Kidney epithelial cell (primary cell): ENCODE measurements around the gene OGG1. TPM values are rescaled to one million over a fixed set of nuclear protein-coding genes. Genes with fewer than 3 reads are reported as not detected.
A peak's percentile ranks its signal among the peaks of the same experiment; 100 is the strongest.

ENCODE experiments used
- DNase-seq: peaks from one replicate; pipeline ENCODE4 v3.0.0-alpha.2; 2010; ENCODE audit warnings: low read depth
- H3K27me3 ChIP-seq: 2 replicates; pipeline ENCODE4 v1.6.0; 2011; ENCODE audit warnings: low read length; ENCODE audit not compliant: control insufficient read depth, insufficient read depth
- H3K36me3 ChIP-seq: 2 replicates; pipeline ENCODE4 v1.5.1; 2011; ENCODE audit warnings: low read length; ENCODE audit not compliant: control insufficient read depth, insufficient read depth
- H3K4me3 ChIP-seq: 2 replicates; pipeline ENCODE4 v1.5.1; 2011; ENCODE audit warnings: low read depth, mild to moderate bottlenecking, control low read depth, low read length
- total RNA-seq: library from RNA; depleted of rRNA; stranded (reverse); fragments of >200 nt; gene quantifications from 2 replicates; pipeline ENCODE4 v1.2.3, GENCODE V29; 2015
- TF ChIP-seq, protein P1 (sequence below): IDR thresholded peaks from 2 replicates; pipeline ENCODE4 v1.5.1; 2011; ENCODE audit warnings: mild to moderate bottlenecking, moderate library complexity, low read length, control low read depth, inconsistent platforms; ENCODE audit not compliant: insufficient read depth, poor library complexity, severe bottlenecking

The OGG1 gene
- total RNA-seq, 1 donor from 2014 or later, result 23.9 TPM

DNA sequence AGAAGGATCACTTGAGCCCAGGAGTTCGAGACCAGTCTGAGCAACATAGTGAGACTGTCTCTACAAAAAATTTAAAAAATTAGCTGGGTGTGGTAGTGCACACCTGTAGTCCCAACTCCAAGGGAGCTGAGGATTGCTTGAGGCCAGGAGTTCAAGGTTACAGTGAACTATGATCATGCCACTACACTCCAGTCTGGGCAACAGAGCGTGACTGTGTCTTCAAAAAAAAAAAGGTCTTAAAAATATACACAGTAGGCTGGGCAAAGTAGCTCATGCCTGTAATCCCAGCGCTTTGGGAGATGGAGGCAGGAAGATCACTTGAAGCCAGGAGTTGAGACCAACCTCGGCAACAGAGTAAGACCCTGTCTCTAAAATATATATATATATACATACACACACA lies 31.2 kb downstream of the OGG1 start:
- H3K36me3 ChIP-seq, result peaks cover 4% of the 10 kb centered on the region
- TF ChIP-seq, protein P1, sequence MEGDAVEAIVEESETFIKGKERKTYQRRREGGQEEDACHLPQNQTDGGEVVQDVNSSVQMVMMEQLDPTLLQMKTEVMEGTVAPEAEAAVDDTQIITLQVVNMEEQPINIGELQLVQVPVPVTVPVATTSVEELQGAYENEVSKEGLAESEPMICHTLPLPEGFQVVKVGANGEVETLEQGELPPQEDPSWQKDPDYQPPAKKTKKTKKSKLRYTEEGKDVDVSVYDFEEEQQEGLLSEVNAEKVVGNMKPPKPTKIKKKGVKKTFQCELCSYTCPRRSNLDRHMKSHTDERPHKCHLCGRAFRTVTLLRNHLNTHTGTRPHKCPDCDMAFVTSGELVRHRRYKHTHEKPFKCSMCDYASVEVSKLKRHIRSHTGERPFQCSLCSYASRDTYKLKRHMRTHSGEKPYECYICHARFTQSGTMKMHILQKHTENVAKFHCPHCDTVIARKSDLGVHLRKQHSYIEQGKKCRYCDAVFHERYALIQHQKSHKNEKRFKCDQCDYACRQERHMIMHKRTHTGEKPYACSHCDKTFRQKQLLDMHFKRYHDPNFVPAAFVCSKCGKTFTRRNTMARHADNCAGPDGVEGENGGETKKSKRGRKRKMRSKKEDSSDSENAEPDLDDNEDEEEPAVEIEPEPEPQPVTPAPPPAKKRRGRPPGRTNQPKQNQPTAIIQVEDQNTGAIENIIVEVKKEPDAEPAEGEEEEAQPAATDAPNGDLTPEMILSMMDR, result no peak
- no peak overlapping the region for H3K4me3 ChIP-seq
- H3K27me3 ChIP-seq, result no peaks in the 10 kb centered on the region
- DNase-seq, result no peak

DNA sequence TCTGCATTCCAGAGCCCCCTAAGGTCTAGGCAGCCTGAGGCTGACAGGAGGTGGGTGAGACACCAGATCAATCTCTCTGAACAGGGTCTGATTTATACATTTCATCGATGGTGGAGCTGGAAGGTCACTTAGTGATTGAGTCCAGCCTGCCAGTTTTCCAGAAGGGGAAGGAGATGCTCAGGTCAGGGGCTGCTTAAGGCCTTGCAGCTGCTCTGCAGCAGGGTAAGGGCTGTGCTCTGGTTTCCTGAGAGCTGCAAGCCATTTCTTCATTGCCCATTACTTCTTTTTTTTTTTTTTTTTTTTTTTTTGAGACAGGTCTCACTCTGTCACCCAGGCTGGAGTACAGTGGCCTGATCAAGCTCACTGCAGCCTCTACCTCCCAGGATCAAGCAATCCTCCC lies 31.8 kb downstream of the OGG1 start:
- no peak for DNase-seq
- TF ChIP-seq, protein P1, result no peak
- Histone ChIP-seq H3K36me3 (peaks cover 4% of the 10 kb centered on the region), H3K4me3 (no peak overlapping the region), H3K27me3 (no peaks in the 10 kb centered on the region)

DNA sequence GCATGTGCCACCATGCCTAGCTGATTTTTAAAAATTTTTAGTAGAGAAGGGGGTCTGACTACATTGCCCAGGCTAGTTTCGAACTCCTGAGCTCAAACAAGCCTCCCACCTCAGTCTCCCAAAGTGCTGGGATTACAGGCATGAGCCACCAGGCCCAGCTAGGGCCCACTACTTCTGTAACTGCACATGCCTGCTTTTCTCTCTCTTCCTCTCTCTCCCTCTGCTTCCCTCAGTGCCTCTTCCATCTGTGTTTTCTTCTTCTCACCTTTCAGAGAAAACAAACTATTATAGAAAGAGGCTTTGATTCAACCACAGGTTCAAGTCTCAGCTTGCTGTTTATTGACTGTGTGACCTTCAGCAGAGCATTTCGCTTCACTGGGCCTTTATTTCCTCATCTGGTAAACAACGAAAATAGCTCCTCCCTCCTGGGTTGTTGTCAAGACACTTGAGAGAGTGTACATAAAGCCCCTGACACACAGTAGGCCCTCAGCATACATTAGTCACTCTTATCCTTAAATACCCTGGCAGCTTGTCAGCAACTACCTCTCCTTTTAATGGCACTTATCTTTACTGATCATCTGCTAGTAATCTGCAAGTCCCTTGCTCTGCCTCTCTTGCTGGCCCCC lies 32.3 kb downstream of the OGG1 start:
- TF ChIP-seq, protein P1, result no peak
- no peak for DNase-seq
- Histone ChIP-seq H3K4me3 (no peak overlapping the region), H3K36me3 (peaks cover 5% of the 10 kb centered on the region), H3K27me3 (no peaks in the 10 kb centered on the region)

DNA sequence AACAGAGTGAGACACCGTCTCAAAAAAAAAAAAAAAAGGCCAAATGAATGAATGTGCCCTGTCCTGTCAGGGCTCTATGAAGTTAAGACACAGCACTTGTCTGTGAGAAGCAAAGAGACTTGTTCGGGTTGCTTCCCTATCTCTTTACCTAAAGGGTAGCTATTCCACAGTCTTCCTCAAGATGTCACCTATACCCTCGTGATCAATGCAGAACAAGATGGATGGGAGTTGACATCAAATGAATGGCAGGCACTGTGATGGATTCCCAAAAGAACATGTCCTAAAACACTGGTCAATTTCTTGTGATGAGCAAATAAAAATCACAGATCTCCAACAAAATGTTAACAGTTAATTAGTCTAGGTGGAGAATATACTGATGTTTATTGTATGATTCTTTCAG lies 33.0 kb downstream of the OGG1 start:
- no peak for DNase-seq
- no peaks in the 10 kb centered on the region for H3K27me3 ChIP-seq
- no peak overlapping the region for H3K4me3 ChIP-seq
- peaks cover 5% of the 10 kb centered on the region for H3K36me3 ChIP-seq
- TF ChIP-seq, protein P1, result peak; percentile 2

DNA sequence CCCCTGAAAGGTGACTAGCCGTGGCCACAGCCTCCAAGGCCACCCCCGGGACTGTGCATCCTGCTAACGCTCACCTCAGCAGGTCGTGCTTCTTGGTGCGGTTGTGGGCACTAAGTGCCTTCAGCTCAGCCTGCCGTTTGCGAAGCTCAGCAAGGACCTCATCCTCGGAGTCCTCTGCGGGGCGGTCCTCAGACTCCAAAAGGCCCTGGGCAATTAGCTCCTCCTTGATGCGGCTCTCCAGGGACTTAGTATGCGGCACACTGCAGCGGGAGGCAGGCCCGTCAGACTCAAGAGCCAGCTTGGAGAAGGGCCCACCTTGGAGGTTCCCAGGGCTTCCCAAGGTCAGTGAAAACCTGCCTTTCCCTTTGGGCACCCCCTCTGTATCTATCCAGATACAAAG lies 34.2 kb downstream of the OGG1 start:
- H3K4me3 ChIP-seq, result no peak overlapping the region
- H3K36me3 ChIP-seq, result peaks cover 5% of the 10 kb centered on the region
- no peaks in the 10 kb centered on the region for H3K27me3 ChIP-seq
- no peak for DNase-seq
- TF ChIP-seq, protein P1, result no peak

DNA sequence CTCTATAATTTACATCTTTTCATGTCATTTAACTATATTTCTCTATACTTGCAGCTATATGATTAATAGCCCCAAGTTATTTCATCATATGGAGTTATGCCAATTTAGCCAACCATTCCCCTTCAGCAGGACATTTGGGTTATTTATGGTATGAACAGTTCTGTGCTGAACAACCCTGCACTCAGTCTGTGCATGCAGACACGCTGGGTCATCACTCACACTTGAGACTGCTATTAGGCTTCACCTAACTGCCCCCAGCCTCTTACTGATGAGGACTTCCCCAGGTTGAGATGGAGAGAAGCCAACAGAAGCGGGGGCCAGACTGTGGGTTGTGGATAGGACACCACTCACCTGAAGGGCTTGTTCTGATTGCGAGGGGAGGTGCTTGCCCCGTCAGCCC lies 35.2 kb downstream of the OGG1 start:
- H3K27me3 ChIP-seq, result no peaks in the 10 kb centered on the region
- TF ChIP-seq, protein P1, result no peak
- peaks cover 9% of the 10 kb centered on the region for H3K36me3 ChIP-seq

More for the DNA sequence above, 35.2 kb downstream of the OGG1 start:
- no peak overlapping the region for H3K4me3 ChIP-seq
- DNase-seq, result no peak
